Glomerular visceral epithelial cell (primary cell): ENCODE data around the gene RIC3.

ENCODE experiments used
- DNase-seq: peaks from one replicate; pipeline ENCODE4 v3.0.0-alpha.2; 2016; ENCODE audit errors: extremely low spot score

The RIC3 gene

GRCh38 chr11:8087756-8088155 lies 81.1 kb downstream of the RIC3 start:
- no peak for DNase-seq

GRCh38 chr11:8087185-8087584 lies 81.6 kb downstream of the RIC3 start:
- DNase-seq: no peak

- no peak for DNase-seq
Measured at GRCh38 chr11:8086571-8086970, 82.3 kb downstream of the RIC3 start.

GRCh38 chr11:8086001-8086479 lies 82.8 kb downstream of the RIC3 start:
- DNase-seq: no peak

- no peak for DNase-seq
Measured at GRCh38 chr11:8085011-8085645, 83.7 kb downstream of the RIC3 start.

GRCh38 chr11:8084352-8084751 lies 84.5 kb downstream of the RIC3 start:
- DNase-seq: no peak

- DNase-seq: no peak
Measured at GRCh38 chr11:8083871-8084281, 84.9 kb downstream of the RIC3 start.

GRCh38 chr11:8083088-8083395 lies 85.8 kb downstream of the RIC3 start:
- DNase-seq: no peak

GRCh38 chr11:8082391-8083087 lies 86.3 kb downstream of the RIC3 start:
- no peak for DNase-seq

GRCh38 chr11:8081591-8082250 lies 87.1 kb downstream of the RIC3 start:
- no peak for DNase-seq

GRCh38 chr11:8080674-8081590 lies 87.9 kb downstream of the RIC3 start, which contains the start of gene TUB:
TUB (plus strand) TSS chr11:8081211; CDS start chr11:8081511, 300 bp downstream.
- no peak for DNase-seq

GRCh38 chr11:8080069-8080670 lies 88.7 kb downstream of the RIC3 start:
- no peak for DNase-seq

GRCh38 chr11:8079111-8079675 lies 89.6 kb downstream of the RIC3 start:
- DNase-seq: no peak

- no peak for DNase-seq
Measured at GRCh38 chr11:8075119-8075726, 93.6 kb downstream of the RIC3 start.

- no peak for DNase-seq
Measured at GRCh38 chr11:8071616-8072581, 96.9 kb downstream of the RIC3 start.

- peak; percentile 40 for DNase-seq
Measured at GRCh38 chr11:8070417-8071115, 98.3 kb downstream of the RIC3 start.

GRCh38 chr11:8069771-8070170 lies 99.1 kb downstream of the RIC3 start:
- DNase-seq: no peak

- DNase-seq: peak; percentile 88
Measured at GRCh38 chr11:8068605-8069221, 100.1 kb downstream of the RIC3 start.
